ENCODE results near the gene PIGQ.

DNA sequence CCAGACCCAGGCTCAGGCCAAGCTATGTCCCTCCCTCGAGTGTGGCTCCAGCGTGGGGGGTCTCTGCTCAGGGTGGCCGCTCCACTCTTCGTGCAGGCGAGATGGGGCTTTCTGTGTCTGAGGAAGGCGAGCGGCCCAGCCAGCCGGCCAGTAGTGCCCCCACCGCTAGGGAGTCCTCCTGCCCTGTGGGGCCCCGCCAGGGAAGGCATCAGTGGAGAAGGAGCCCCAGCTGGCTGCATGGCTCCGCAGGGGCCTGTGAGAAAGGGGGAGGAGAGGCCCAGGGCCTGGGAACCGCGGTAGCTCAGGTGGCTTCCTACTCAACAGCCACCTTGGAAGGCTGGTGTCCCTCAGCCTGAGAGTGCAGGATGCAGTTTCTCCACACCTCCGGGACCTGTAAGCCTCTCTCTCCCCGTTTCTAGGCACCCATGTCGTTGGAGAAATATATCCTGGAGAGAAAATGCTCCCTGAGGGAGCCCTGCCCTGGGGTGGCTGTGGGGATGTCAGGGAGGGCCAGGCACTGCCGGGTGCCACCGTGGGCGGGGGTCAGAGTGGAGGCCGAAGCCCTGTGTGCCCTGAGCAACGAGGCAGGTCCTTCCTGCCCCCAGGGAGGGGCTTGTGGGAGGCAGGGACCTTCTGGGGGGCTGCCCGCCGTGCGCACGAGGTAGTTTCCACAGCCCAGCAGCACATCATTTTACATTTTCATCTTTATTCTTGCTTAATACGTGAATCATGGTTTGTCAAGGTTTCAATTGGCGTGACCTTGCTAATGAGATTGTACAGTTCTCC, 3.3 kb downstream of the PIGQ start:
- no peak for TF ChIP-seq POLR2A (IDR thresholded peaks at IDR 0.05; ENCODE audit: low read depth)
- TF ChIP-seq, protein P1, sequence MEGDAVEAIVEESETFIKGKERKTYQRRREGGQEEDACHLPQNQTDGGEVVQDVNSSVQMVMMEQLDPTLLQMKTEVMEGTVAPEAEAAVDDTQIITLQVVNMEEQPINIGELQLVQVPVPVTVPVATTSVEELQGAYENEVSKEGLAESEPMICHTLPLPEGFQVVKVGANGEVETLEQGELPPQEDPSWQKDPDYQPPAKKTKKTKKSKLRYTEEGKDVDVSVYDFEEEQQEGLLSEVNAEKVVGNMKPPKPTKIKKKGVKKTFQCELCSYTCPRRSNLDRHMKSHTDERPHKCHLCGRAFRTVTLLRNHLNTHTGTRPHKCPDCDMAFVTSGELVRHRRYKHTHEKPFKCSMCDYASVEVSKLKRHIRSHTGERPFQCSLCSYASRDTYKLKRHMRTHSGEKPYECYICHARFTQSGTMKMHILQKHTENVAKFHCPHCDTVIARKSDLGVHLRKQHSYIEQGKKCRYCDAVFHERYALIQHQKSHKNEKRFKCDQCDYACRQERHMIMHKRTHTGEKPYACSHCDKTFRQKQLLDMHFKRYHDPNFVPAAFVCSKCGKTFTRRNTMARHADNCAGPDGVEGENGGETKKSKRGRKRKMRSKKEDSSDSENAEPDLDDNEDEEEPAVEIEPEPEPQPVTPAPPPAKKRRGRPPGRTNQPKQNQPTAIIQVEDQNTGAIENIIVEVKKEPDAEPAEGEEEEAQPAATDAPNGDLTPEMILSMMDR (IDR thresholded peaks at IDR 0.05): no peak
- TF ChIP-seq EP300 (IDR thresholded peaks at IDR 0.05): no peak
- TF ChIP-seq POLR2AphosphoS5 (IDR thresholded peaks at IDR 0.05): no peak
